Activated T-helper 1 cell treated with Interleukin-2 at 50 U/mL for 16 hours (primary cell): ENCODE measurements around the gene NRXN3.

Experiments
- DNase-seq: peaks from one replicate; pipeline ENCODE4 v3.0.0-alpha.2; 2020; ENCODE audit warnings: low read depth

The NRXN3 gene

DNA sequence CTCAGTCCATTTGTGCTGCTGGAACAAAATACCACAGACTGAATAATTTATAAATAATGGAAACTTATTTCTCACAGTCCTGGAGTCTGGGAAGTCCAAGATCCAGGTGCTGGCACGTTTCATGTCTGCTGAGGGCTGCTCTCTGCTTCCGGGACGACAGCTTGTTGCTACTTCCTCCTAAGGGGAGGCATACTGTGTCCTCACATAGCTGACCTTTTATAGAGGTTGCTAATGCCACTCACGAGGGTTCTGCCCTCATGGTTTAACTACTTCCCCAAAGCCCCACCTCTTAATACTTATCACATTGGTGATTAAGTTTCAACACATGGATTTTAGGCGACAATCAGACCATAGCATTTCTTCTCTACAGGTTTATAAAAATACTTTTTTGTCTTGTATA lies 411.1 kb downstream of the NRXN3 start:
- no peak for DNase-seq

GRCh38 chr14:78586681-78587080 lies 416.5 kb downstream of the NRXN3 start:
- DNase-seq: no peak

- no peak for DNase-seq
These were observed 418.7 kb downstream of the NRXN3 start for GRCh38 chr14:78588906-78589305.

- DNase-seq: no peak
These were observed 422.5 kb downstream of the NRXN3 start for GRCh38 chr14:78592616-78593219.

DNA sequence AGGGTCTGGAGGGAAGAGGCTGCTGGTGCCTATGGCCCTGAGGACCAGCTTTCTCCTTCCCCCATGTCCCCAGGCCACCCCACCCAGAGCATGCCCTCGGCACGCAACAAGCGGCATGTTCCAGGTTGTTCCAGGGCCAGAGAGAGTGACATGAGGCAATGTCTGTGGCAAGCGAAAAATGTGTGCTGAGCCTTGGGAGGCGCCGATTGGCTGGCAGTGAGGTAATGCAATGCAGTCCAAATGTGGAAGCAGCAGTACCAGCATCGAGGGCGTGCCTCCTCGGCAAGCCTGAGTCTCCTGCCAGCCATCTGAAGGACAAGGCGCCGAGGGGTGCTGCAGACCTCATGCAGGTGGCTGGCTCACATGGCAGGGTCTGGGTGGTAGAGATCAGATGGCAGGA lies 423.8 kb downstream of the NRXN3 start:
- no peak for DNase-seq

GRCh38 chr14:78595797-78596196 lies 425.6 kb downstream of the NRXN3 start:
- no peak for DNase-seq

- DNase-seq: no peak
These were observed 428.1 kb downstream of the NRXN3 start for GRCh38 chr14:78598046-78598920.

DNA sequence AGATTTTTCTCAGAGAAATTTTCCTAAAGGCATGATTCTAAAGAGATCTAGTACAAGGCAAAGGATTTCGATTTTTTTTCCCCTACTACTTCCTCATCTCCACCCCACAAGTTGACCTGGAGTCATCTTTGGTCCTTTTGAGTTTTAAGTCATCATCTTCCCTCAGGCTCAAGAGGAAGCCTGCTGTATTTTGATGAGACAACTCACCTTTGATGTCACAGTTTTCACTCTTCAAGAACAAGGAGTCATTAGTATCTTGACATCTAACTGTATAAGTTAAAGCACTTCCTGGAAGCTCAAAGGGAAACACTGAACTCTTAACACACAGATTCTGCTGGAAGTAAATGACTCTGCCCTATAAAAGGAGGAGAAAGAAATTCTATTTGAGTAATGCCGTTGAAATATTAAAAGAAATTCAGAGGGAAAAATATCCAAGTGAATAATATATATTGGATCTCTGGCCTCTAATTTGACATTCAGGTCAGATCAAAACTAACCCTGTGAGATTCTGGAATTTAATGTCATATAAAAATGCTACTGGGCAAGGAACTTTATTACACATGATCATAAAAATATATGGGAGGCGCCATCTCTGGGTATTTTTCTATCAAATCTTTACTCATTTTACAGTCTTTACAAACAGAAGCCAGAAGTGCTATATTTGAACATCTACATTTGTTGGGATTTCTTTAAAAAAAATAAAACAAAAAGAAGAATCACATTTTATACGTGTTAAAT lies 435.0 kb downstream of the NRXN3 start:
- DNase-seq: no peak

- no peak for DNase-seq
These were observed 435.8 kb downstream of the NRXN3 start for GRCh38 chr14:78605897-78606500.

DNA sequence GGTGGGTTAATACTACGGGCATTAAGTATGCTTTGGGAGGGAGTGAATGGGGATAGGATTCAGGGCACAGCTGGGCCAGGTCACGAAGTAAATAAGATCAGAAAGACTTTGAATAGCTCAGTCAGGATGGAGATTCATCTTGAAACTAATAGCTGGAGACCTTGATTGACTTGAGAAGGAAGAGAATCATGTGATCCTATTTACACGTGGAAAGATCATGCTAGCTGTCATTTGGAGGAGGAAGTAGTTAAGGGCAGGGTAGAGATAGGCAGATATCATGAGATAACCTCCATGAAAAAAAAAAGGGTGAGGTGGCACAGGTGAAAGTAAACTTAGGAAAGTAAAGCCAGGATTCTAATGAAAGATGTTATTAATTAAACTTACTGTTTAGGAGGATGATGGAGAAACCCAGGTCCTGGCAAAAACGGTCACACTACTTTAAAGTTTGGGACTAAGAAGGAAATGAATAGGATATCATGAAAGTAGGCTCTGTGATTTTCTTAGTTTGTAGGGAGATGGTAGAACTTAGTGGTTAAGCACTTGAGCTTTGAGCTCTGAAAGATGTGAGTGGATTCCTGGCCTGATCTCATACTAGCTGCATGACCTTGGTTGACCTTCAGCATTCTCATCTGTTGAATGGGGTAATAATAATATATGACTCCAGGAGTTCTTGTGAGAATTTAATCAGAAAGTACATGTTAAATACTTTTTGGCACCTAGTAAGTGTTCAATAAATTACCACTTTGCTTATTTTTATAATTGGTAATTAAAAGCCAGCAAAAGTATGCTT lies 439.0 kb downstream of the NRXN3 start:
- no peak for DNase-seq

DNA sequence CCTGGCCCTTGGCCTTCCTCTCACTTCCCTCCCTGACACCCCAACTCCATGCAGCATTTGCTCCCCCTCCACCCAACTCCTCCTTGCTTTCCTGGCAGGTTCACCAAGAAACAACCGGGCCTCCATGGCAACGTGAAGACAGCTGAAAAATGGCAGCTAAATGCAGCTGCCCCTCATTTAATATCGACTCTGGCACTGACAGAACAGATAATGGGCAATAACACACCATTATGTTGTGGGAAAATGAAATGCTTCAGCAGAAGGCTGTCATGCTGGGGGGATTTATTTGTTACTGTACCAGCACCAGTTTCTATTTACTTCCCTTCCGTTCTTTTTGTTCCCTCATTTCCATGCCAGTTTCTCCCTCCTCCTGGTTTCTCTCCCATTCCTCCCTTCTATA lies 440.8 kb downstream of the NRXN3 start:
- no peak for DNase-seq

DNA sequence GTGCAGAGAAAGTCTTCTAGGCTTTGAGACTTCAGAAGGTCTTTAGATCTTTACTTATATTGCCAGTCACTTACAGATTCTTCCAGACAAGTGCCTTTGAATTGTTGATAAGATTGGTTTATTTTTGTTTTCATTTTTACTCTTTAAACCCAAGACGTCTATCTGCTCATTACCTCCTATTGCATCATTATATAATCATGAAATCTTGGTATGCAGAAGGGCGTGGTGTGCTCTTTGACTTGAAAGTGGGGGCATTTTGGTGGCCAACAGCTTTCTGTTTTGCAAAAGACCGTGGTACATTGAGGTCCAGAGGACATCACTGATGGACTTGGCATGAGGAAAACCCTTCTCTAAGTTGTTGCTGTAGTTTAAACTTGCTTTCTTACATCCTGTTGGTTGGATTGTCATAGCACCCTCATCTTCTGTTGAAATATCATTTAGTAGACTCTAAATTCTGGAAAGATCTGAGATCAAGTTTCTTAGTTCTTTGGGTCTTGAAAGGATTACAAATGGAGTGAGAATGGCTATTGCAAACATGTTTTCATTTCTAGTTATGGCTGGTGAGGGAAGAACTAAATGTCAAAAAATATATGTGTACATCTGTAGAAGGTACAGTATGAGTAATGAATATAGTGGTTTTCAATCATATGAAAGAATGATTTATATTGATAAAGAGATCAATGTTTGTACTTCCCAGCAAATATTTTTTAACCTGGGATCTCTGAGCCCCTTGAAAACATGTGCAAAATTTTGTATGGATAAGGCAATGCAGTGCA lies 441.8 kb downstream of the NRXN3 start:
- no peak for DNase-seq

GRCh38 chr14:78612666-78613065 lies 442.5 kb downstream of the NRXN3 start:
- no peak for DNase-seq

DNA sequence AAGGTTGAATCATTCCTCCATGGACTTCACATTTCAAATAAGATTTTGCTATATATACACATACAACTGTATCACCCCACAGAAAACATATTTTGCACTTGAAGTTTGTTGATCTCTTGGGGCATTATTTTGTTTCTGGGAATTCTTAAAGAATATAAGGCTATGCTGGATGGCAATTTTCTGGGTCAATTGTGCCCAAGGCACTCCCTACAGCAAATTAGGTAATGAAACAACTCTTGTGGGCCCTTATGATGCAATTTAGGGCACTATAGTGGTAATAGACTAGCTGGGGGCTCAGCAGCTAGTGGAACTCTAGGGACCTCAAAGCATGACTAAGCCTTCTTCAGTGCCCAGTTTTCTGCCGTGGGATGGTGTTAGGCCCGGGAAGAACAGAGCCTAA lies 444.4 kb downstream of the NRXN3 start:
- DNase-seq: no peak

DNA sequence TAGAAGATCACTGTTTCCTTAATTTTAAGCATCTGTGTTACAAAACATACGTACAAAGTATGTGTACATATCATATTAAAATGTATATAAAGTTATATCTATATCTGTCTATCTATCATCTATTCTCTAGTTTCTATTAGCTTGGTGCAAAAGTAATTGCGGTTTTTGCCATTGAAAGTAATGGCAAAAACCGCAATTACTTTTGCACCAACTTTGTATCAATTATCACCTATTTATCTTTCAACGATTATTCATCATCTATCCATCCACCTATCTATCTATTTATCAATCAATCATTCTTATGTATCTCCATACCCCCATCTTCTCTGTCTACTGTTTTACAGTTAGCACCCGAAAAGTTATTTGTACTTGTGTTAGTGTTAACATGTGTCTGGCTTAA lies 447.6 kb downstream of the NRXN3 start:
- no peak for DNase-seq

DNA sequence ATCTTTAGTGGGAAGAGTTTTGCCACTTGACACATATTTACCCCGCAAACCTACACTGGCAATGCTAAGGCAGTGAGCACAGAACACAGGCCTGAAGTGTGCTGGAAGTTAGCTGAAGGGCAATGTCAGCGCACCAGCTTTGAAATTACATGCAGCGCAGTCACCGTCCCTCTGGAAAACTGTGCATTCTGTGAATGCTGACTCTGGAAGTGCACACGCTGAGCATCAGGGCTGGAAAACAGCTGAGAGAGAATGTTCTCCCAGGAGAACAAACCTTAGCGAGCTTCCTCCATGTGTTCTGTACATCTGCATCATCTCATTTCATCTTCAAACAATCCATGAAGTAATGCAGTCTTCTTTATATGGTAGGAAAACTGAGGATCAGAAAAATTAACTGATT lies 448.2 kb downstream of the NRXN3 start:
- DNase-seq: no peak

- no peak for DNase-seq
These were observed 456.9 kb downstream of the NRXN3 start for GRCh38 chr14:78627114-78627513.

DNA sequence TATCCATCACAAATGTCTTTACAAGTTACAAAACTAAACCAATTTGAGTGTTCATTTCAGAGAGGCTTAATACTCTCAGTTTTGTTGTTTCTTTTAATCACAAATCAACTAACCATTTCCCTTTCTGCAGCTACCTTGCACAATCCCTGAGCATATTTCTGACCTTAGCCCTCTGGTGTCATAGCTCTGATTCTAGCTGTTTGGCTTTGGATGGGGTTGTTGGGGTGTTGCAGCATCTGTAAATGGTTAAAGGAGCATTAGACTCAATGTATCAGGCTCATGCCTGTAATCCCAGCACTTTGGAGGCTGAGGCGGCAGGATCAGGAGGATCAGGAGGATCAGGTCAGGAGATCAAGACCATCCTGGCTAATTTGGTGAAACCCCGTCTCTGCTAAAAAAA lies 461.4 kb downstream of the NRXN3 start:
- no peak for DNase-seq

GRCh38 chr14:78633752-78634151 lies 463.6 kb downstream of the NRXN3 start:
- no peak for DNase-seq

DNA sequence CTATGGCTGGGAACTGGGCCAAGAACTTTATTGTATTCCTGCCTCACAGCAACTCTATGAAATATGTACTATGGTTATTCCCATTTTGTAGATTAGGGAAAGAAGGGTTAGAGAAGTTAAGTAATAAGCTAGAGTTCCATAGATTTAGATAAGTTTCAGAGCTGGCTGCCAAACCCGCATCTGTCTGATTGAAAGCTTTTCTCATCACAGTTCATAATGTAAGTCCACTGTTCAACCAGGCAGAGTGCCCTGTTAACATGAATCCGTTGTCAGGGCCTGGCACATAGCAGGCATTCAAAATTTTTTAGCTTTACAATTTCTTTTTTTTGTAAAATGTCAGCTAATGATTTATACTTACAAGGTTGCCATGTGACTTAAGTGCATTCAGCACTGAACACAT lies 467.3 kb downstream of the NRXN3 start:
- DNase-seq: no peak

- no peak for DNase-seq
These were observed 467.8 kb downstream of the NRXN3 start for GRCh38 chr14:78637908-78638475.
